ENCODE results near the gene MPV17.
"Not testable (repeated sequence)": the region's sequence is repeated elsewhere in the genome, so short reads cannot be mapped to it uniquely, and the experiment has no call there.

The MPV17 gene

GRCh38 chr2:27322301-27322765 is 564 bp downstream of the MPV17 start:
- DNase-seq = peak; percentile 23

GRCh38 chr2:27320958-27321543 is 1.8 kb downstream of the MPV17 start:
- DNase-seq = no peak

GRCh38 chr2:27319839-27320238 is 3.1 kb downstream of the MPV17 start:
- not testable (repeated sequence) for DNase-seq

- DNase-seq = no peak
These were observed 6.1 kb downstream of the MPV17 start for GRCh38 chr2:27316655-27317412.

GRCh38 chr2:27315122-27315521 is 7.8 kb downstream of the MPV17 start:
- DNase-seq = no peak

- no peak for DNase-seq
These were observed 8.2 kb downstream of the MPV17 start for GRCh38 chr2:27314709-27315108.

GRCh38 chr2:27313882-27314645 is 8.8 kb downstream of the MPV17 start:
- no peak for DNase-seq

GRCh38 chr2:27312152-27312551 is 10.7 kb downstream of the MPV17 start:
- DNase-seq = no peak

- no peak for DNase-seq
These were observed 13.2 kb downstream of the MPV17 start for GRCh38 chr2:27309651-27310050.

- DNase-seq = no peak
These were observed 14.5 kb downstream of the MPV17 start, which contains the start of gene UCN for GRCh38 chr2:27308359-27308881. TSS of gene UCN (minus strand) at chr2:27308445. CDS start at chr2:27307895, 550 bp downstream.

GRCh38 chr2:27307545-27308358 is 15.1 kb downstream of the MPV17 start:
- no peak for DNase-seq

- DNase-seq = no peak
These were observed 15.7 kb downstream of the MPV17 start for GRCh38 chr2:27307287-27307544.

GRCh38 chr2:27306573-27307286 is 16.2 kb downstream of the MPV17 start:
- peak; percentile 34 for DNase-seq

- DNase-seq = no peak
These were observed 16.8 kb downstream of the MPV17 start for GRCh38 chr2:27306136-27306535.

GRCh38 chr2:27305516-27305915 is 17.4 kb downstream of the MPV17 start:
- no peak for DNase-seq

- no peak for DNase-seq
These were observed 18.2 kb downstream of the MPV17 start for GRCh38 chr2:27304488-27305240.

GRCh38 chr2:27303093-27304025 is 19.5 kb downstream of the MPV17 start:
- peak; percentile 73 for DNase-seq

GRCh38 chr2:27300606-27301005 is 22.3 kb downstream of the MPV17 start:
- not testable (repeated sequence) for DNase-seq

- no peak for DNase-seq
These were observed 24.4 kb downstream of the MPV17 start for GRCh38 chr2:27298391-27299080.

GRCh38 chr2:27297195-27297594 is 25.7 kb downstream of the MPV17 start:
- DNase-seq = no peak

Data from activated CD4-positive, alpha-beta T cell treated with anti-CD3 and anti-CD28 coated beads, Interleukin-10, Interleukin-2, amounts not matched to agents 100 ng/mL and 50 ng/mL, durations not matched to agents 16 hours and 8 hours (primary cell).